Activated naive CD4-positive, alpha-beta T cell treated with anti-CD3 and anti-CD28 coated beads, Interleukin-2, amount 10 ng/mL, durations not matched to agents 7 days and 5 days (primary cell): ENCODE measurements around the gene NPY4R.
"Not testable (repeated sequence)": the region's sequence is repeated elsewhere in the genome, so short reads cannot be mapped to it uniquely, and the experiment has no call there.

Experiments
- CTCF ChIA-PET: fragments of 350-600 bp; sonication (Branson Sonifier 250); formaldehyde crosslinking; loops from one replicate; lab custom pipeline; 2021; ENCODE audit warnings: antibody characterized with exemption; lab: Charles Lee
- DNase-seq: peaks from one replicate; pipeline ENCODE4 v3.0.0-alpha.2; 2020
- H3K27ac Mint-ChIP-seq: one replicate; pipeline ENCODE4 v1.8.0; 2021; ENCODE audit warnings: mild to moderate bottlenecking, moderate library complexity, mixed read lengths
- H3K27me3 Mint-ChIP-seq: one replicate; pipeline ENCODE4 v1.8.0; 2021; ENCODE audit warnings: mild to moderate bottlenecking, mixed read lengths
- H3K36me3 Mint-ChIP-seq: one replicate; pipeline ENCODE4 v1.8.0; 2021; ENCODE audit warnings: mixed read lengths
- H3K4me1 Mint-ChIP-seq: one replicate; pipeline ENCODE4 v1.8.0; 2021; ENCODE audit warnings: mixed read lengths
- H3K4me3 Mint-ChIP-seq: one replicate; pipeline ENCODE4 v1.8.0; 2021; ENCODE audit warnings: mild to moderate bottlenecking, moderate library complexity, mixed read lengths
- H3K9me3 Mint-ChIP-seq: one replicate; pipeline ENCODE4 v1.8.0; 2021; ENCODE audit warnings: mixed read lengths

Gene NPY4R

DNA sequence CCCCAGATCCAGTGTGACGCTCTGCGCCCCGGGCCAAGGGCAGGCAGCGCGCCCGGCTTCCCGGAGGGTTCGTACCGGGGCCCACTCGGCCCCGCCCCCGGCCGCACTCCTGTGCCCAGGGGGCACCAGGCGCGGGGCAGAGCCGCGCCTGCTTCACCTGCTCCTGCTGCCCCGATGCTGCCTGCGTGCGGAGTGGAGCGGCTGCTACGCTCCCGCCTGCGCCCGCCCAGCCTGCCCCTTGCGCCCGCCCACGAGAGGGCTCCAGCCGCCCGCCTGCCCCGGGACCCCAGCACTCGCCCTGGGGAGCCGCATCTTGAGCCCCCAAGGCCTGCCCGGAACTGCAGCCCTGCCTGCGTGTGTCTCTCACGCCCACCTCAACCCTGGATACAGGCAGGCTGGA lies at the start of gene NPY4R:
TSS of gene NPY4R (minus strand) at position 194 of the 400 bp plus-strand sequence. CDS start 3,323 bp downstream, outside the sequence.
- DNase-seq, CTCF ChIA-PET, H3K9me3 Mint-ChIP-seq, H3K4me3 Mint-ChIP-seq, H3K4me1 Mint-ChIP-seq, H3K27ac Mint-ChIP-seq, H3K27me3 Mint-ChIP-seq, H3K36me3 Mint-ChIP-seq: not testable (repeated sequence)

DNA sequence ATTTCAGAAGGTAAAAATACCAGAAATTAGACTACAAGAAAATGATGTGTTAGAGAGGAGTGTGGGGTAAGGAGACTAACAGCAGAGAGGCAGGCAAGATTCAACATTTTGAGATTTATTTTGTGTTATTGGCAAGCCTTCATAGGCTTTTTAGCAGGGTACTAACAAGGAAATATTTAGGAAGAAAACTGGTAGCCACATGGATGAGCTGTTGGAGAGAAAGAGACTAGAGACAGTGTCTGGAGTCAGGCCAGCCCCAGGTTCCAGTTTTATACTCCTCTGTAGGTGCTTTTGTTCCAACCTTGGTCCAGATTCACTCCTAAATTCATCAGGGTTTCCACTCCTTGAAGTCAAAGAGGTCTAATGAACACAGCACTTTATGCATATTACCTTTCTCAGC lies 49.6 kb upstream of the NPY4R start:
- Mint-ChIP-seq H3K36me3 (no peaks in the 10 kb centered on the region), H3K27me3 (peaks cover 15% of the 10 kb centered on the region), H3K4me1 (no peaks in the 10 kb centered on the region), H3K4me3 (no peak overlapping the region), H3K9me3 (no peaks in the 10 kb centered on the region), H3K27ac (no peak overlapping the region)
- no peak for DNase-seq
- CTCF ChIA-PET = no interaction called here

- Mint-ChIP-seq H3K4me1 (no peaks in the 10 kb centered on the region), H3K27ac (no peak overlapping the region), H3K4me3 (no peak overlapping the region), H3K36me3 (no peaks in the 10 kb centered on the region), H3K9me3 (no peaks in the 10 kb centered on the region), H3K27me3 (peaks cover 15% of the 10 kb centered on the region)
- peak; percentile 18 for DNase-seq
- CTCF ChIA-PET = no interaction called here
Measured at GRCh38 chr10:46514899-46515298, 49.1 kb upstream of the NPY4R start.

- Mint-ChIP-seq H3K36me3 (no peaks in the 10 kb centered on the region), H3K4me1 (no peaks in the 10 kb centered on the region), H3K27me3 (peaks cover 15% of the 10 kb centered on the region), H3K9me3 (no peaks in the 10 kb centered on the region), H3K27ac (no peak overlapping the region), H3K4me3 (no peak overlapping the region)
- DNase-seq = peak; percentile 16
- CTCF ChIA-PET = no interaction called here
Measured at GRCh38 chr10:46514431-46514861, 48.7 kb upstream of the NPY4R start.

DNA sequence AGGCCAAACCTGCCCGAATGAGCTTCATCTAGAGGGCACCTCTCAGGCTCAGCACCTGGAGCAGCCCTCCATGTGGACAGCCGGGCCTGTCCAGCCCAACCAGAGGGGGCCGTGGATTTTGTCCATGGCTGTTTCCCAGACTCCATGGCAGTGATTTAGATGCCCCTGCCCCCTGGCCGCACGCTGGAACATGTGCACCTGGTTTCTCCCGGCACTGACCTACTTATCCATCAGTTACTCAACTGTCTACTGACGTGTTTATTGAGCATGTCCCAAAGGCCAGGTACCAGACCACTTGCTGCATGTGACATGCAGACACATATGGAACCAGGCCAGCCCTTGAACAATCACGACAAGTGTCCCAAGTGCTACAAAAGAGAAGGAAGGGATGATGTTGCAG lies 47.6 kb upstream of the NPY4R start:
- H3K36me3 Mint-ChIP-seq, H3K9me3 Mint-ChIP-seq, CTCF ChIA-PET, H3K4me3 Mint-ChIP-seq, DNase-seq, H3K4me1 Mint-ChIP-seq, H3K27ac Mint-ChIP-seq: not testable (repeated sequence)
- peaks cover 15% of the 10 kb centered on the region for H3K27me3 Mint-ChIP-seq

- H3K36me3 Mint-ChIP-seq, H3K9me3 Mint-ChIP-seq, H3K4me1 Mint-ChIP-seq, DNase-seq, H3K27ac Mint-ChIP-seq, H3K4me3 Mint-ChIP-seq, CTCF ChIA-PET: not testable (repeated sequence)
- H3K27me3 Mint-ChIP-seq = peaks cover 15% of the 10 kb centered on the region
Measured at GRCh38 chr10:46512725-46513124, 47.0 kb upstream of the NPY4R start.

DNA sequence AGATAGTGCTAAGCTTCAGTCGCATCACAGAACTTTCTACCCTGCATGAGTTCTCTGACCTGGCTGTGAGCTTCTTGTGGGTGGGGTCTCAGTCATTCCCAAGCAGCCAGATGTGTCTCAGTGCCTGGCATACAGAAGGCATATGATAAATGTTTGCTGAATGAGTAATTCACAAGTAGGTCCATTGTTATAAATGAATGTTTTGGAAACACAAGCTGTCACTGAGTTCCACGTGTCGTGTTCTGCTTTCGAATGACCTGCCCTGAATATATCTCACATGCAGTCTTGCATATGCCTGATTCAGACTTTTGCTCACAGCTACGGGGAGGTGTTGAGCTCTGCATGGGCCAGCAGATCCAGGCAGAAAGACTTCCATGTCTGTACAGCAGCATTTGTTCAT lies 46.2 kb upstream of the NPY4R start:
- DNase-seq, H3K9me3 Mint-ChIP-seq, H3K4me3 Mint-ChIP-seq, H3K36me3 Mint-ChIP-seq, CTCF ChIA-PET, H3K27ac Mint-ChIP-seq, H3K4me1 Mint-ChIP-seq: not testable (repeated sequence)
- peaks cover 13% of the 10 kb centered on the region for H3K27me3 Mint-ChIP-seq

DNA sequence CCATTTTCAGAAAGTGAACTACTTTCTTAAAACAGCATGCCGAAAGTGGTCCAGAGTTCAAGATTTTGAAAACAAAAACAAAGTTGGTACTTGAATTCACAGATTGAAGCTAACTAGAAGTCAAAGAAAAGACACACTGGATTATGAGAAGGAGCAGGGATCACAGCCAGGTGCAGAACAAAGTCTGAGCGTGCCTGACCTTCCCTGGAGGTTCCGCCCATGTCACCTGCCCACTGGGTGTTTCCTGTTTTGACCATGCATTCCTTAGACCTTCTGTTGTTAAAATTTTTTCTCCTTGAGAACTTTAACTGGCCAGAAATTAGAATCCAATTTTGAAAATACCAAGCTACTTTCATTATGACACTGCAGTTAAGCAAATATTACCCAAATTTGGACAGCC lies 34.2 kb upstream of the NPY4R start:
- H3K36me3 Mint-ChIP-seq, H3K4me3 Mint-ChIP-seq, H3K27me3 Mint-ChIP-seq, DNase-seq, H3K9me3 Mint-ChIP-seq, H3K27ac Mint-ChIP-seq, CTCF ChIA-PET, H3K4me1 Mint-ChIP-seq: not testable (repeated sequence)

- H3K4me1 Mint-ChIP-seq, H3K27ac Mint-ChIP-seq, H3K9me3 Mint-ChIP-seq, H3K4me3 Mint-ChIP-seq, H3K27me3 Mint-ChIP-seq, H3K36me3 Mint-ChIP-seq, CTCF ChIA-PET: not testable (repeated sequence)
- peak; percentile 18 for DNase-seq
Measured at GRCh38 chr10:46498985-46499703, 33.4 kb upstream of the NPY4R start.

DNA sequence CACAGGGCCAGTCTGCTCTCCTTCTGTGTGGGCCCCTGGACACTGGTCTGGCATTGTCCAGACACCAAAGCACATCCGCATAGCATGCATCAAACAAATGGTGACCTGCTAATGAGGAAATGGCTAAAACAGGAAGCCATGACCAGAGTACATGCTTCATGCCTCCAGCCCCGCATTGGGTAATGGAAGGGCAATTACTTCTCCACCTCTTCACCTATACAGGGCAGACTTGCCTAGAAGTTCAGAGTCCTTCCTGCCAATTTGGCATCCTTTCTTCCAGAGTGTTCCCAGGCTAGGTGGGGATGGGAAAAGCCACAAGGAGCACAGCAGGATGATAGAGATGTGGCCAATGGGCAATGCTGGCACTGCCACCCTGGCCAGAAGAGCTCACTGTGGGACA lies 32.1 kb upstream of the NPY4R start:
- H3K36me3 Mint-ChIP-seq, H3K9me3 Mint-ChIP-seq, H3K27ac Mint-ChIP-seq, H3K4me3 Mint-ChIP-seq, DNase-seq, CTCF ChIA-PET, H3K27me3 Mint-ChIP-seq, H3K4me1 Mint-ChIP-seq: not testable (repeated sequence)

DNA sequence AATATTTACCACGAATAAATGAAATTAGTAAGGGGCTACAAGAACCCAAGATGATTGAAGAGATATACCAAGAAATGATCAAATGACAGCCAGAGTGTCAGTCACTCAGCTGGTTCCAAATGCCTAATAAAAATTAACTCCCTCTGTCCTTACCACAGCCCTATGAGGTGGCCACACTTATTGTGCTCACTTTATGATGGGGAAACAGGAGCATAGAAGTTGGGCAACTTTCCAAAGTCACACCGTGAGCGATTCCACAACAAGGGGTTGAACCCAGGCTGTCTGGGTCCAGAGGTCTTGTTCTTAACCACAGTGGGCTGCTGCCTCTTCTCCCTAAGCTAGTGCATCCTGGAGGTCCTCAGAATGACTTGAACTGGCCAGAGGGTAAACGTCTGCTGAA lies 31.6 kb upstream of the NPY4R start:
- H3K4me3 Mint-ChIP-seq, H3K36me3 Mint-ChIP-seq, H3K4me1 Mint-ChIP-seq, H3K27ac Mint-ChIP-seq, H3K9me3 Mint-ChIP-seq, CTCF ChIA-PET, H3K27me3 Mint-ChIP-seq, DNase-seq: not testable (repeated sequence)

- H3K9me3 Mint-ChIP-seq, H3K4me1 Mint-ChIP-seq, DNase-seq, H3K27me3 Mint-ChIP-seq, H3K36me3 Mint-ChIP-seq, H3K27ac Mint-ChIP-seq, CTCF ChIA-PET, H3K4me3 Mint-ChIP-seq: not testable (repeated sequence)
Measured at GRCh38 chr10:46491364-46492114, 25.8 kb upstream of the NPY4R start.

- H3K27me3 Mint-ChIP-seq, H3K36me3 Mint-ChIP-seq, H3K27ac Mint-ChIP-seq, H3K4me3 Mint-ChIP-seq, H3K4me1 Mint-ChIP-seq, H3K9me3 Mint-ChIP-seq, CTCF ChIA-PET: not testable (repeated sequence)
- DNase-seq = peak; percentile 4
Measured at GRCh38 chr10:46490285-46490684, 24.5 kb upstream of the NPY4R start.

DNA sequence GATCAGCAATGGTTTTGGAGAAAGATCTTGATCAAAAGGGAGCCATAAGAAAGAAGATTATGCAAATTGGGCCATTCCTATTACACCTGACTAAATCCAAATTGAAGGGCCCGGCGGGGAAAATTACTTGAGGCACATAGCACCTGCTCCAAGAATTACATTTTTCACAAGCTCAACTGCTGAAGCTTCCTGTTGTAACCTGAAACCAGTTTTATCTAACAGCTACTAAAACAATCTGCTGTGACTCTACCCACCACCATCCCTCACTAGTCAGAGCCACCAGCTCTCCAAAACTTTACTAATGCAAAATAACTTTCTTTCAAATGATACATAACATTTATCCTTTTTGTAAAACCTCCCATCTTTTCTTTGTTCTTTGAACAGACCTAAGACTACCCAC lies 20.7 kb upstream of the NPY4R start:
- DNase-seq, H3K27ac Mint-ChIP-seq, H3K4me3 Mint-ChIP-seq, H3K27me3 Mint-ChIP-seq, H3K9me3 Mint-ChIP-seq, CTCF ChIA-PET, H3K36me3 Mint-ChIP-seq, H3K4me1 Mint-ChIP-seq: not testable (repeated sequence)

DNA sequence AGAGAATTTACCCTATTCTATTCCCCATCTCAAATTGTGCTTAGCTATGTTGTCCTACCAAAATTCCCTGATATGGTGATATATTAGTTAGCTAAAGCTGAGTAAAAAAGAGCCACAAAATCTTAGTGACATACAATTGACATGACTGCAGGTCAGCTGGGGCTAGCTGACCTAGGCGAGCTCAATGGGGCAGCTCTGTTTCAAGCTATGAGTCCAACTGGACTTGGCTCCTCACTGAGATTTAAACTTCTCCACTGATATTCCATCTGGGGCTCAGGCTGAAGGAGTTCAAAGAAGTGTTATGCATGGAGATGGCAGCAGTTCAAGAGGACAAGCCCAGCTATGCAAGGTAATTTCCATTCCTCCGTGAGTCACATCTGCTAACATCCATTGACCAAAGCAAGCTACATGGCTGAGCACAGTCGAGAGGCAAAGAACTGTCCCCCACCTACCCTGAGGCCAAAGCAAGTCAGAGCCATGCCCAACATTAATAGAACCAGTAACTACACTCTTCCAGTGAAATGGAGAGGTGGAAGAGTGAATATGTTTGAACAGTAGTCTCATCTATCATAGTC lies 9.1 kb upstream of the NPY4R start:
- H3K4me3 Mint-ChIP-seq, H3K36me3 Mint-ChIP-seq, CTCF ChIA-PET, H3K4me1 Mint-ChIP-seq, H3K27ac Mint-ChIP-seq, H3K27me3 Mint-ChIP-seq, H3K9me3 Mint-ChIP-seq, DNase-seq: not testable (repeated sequence)
